Stimulated activated CD4-positive, alpha-beta T cell treated with anti-CD3 and anti-CD28 coated beads, Interleukin-4, amount 100 ng/mL, for 24 hours (primary cell): ENCODE measurements around the gene GLO1.

Experiments
- DNase-seq: peaks from one replicate; pipeline ENCODE4 v3.0.0-alpha.2; 2020

GLO1 gene

GRCh38 chr6:38658418-38659167 lies 44.4 kb downstream of the GLO1 start:
- no peak for DNase-seq

- no peak for DNase-seq
These were observed 46.0 kb downstream of the GLO1 start for GRCh38 chr6:38656896-38657295.

- no peak for DNase-seq
These were observed 48.7 kb downstream of the GLO1 start for GRCh38 chr6:38654263-38654662.

- DNase-seq = no peak
These were observed 51.7 kb downstream of the GLO1 start for GRCh38 chr6:38651121-38651784.

GRCh38 chr6:38650207-38650752 lies 52.7 kb downstream of the GLO1 start:
- no peak for DNase-seq

GRCh38 chr6:38649744-38650143 lies 53.2 kb downstream of the GLO1 start:
- DNase-seq = no peak

GRCh38 chr6:38648629-38649028 lies 54.3 kb downstream of the GLO1 start:
- no peak for DNase-seq

GRCh38 chr6:38646166-38646878 lies 56.6 kb downstream of the GLO1 start:
- DNase-seq = no peak

- DNase-seq = no peak
These were observed 58.0 kb downstream of the GLO1 start for GRCh38 chr6:38644951-38645350.

- no peak for DNase-seq
These were observed 62.6 kb downstream of the GLO1 start for GRCh38 chr6:38640216-38640909.

- peak; percentile 77 for DNase-seq
These were observed 63.3 kb downstream of the GLO1 start, which contains the start of gene BTBD9 for GRCh38 chr6:38639498-38640215. Gene BTBD9, minus strand, starts transcription at chr6:38639929.

- peak; percentile 72 for DNase-seq
These were observed 63.9 kb downstream of the GLO1 start for GRCh38 chr6:38638941-38639497.

- DNase-seq = no peak
These were observed 65.2 kb downstream of the GLO1 start for GRCh38 chr6:38637756-38638155.

- DNase-seq = no peak
These were observed 66.9 kb downstream of the GLO1 start for GRCh38 chr6:38636027-38636426.

GRCh38 chr6:38634518-38634917 lies 68.4 kb downstream of the GLO1 start:
- DNase-seq = no peak

GRCh38 chr6:38632490-38632889 lies 70.5 kb downstream of the GLO1 start:
- DNase-seq = no peak

GRCh38 chr6:38631186-38631783 lies 71.7 kb downstream of the GLO1 start:
- DNase-seq = no peak
